Effector memory CD4-positive, alpha-beta T cell (primary cell): ENCODE data around the gene CHN1.

Experiments used
- DNase-seq, 3 donors: peaks; one replicate each; pipeline ENCODE4 v3.0.0-alpha.2; 2020
- H3K27ac ChIP-seq: 2 replicates; pipeline ENCODE4 v1.7.0; 2013; ENCODE audit warnings: mild to moderate bottlenecking, low read length, moderate library complexity; ENCODE audit not compliant: insufficient read depth, poor library complexity, severe bottlenecking
- H3K27me3 ChIP-seq: replicated peaks from 2 replicates; pipeline ENCODE4 v1.7.0; 2013; ENCODE audit warnings: mild to moderate bottlenecking, low read length; ENCODE audit not compliant: insufficient read depth, control insufficient read depth, poor library complexity, severe bottlenecking
- H3K36me3 ChIP-seq: 2 replicates; pipeline ENCODE4 v1.7.0; 2013; ENCODE audit warnings: mild to moderate bottlenecking, low read length, moderate library complexity; ENCODE audit not compliant: control insufficient read depth, insufficient read depth
- H3K4me1 ChIP-seq: 2 replicates; pipeline ENCODE4 v1.7.0; 2013; ENCODE audit warnings: low read length, mild to moderate bottlenecking; ENCODE audit not compliant: control insufficient read depth, insufficient read depth, poor library complexity, severe bottlenecking
- H3K4me3 ChIP-seq: 2 replicates; pipeline ENCODE4 v1.7.0; 2013; ENCODE audit warnings: low read length, low read depth, mild to moderate bottlenecking; ENCODE audit not compliant: insufficient read depth, poor library complexity, severe bottlenecking
- H3K9me3 ChIP-seq: 2 replicates; pipeline ENCODE4 v1.7.0; 2013; ENCODE audit warnings: mild to moderate bottlenecking, low read length, moderate library complexity; ENCODE audit not compliant: control insufficient read depth

Gene CHN1

GRCh38 chr2:174945601-174946260 is 59.5 kb downstream of the CHN1 start:
- Histone ChIP-seq H3K4me1 (no peaks in the 10 kb centered on the region), H3K27ac (no peak overlapping the region), H3K36me3 (no peaks in the 10 kb centered on the region), H3K9me3 (no peaks in the 10 kb centered on the region), H3K27me3 (no peaks in the 10 kb centered on the region), H3K4me3 (no peak overlapping the region)
- DNase-seq = no peak

- no peak for DNase-seq
- Histone ChIP-seq H3K27me3 (no peaks in the 10 kb centered on the region), H3K9me3 (no peaks in the 10 kb centered on the region), H3K27ac (no peak overlapping the region), H3K4me3 (no peak overlapping the region), H3K4me1 (no peaks in the 10 kb centered on the region), H3K36me3 (no peaks in the 10 kb centered on the region)
Observed at GRCh38 chr2:174939046-174939445, 66.1 kb downstream of the CHN1 start.

GRCh38 chr2:174931724-174932123 is 73.5 kb downstream of the CHN1 start:
- Histone ChIP-seq H3K4me3 (no peak overlapping the region), H3K36me3 (no peaks in the 10 kb centered on the region), H3K4me1 (no peaks in the 10 kb centered on the region), H3K27ac (no peak overlapping the region), H3K9me3 (no peaks in the 10 kb centered on the region), H3K27me3 (no peaks in the 10 kb centered on the region)
- no peak for DNase-seq

GRCh38 chr2:174929786-174930185 is 75.4 kb downstream of the CHN1 start:
- Histone ChIP-seq H3K27ac (no peak overlapping the region), H3K36me3 (no peaks in the 10 kb centered on the region), H3K9me3 (no peaks in the 10 kb centered on the region), H3K27me3 (no peaks in the 10 kb centered on the region), H3K4me1 (no peaks in the 10 kb centered on the region), H3K4me3 (no peak overlapping the region)
- no peak for DNase-seq

- no peaks in the 10 kb centered on the region for H3K27me3 ChIP-seq
- H3K4me1 ChIP-seq = no peaks in the 10 kb centered on the region
- H3K4me3 ChIP-seq = no peak overlapping the region
- no peak for DNase-seq
- no peaks in the 10 kb centered on the region for H3K9me3 ChIP-seq
- H3K27ac ChIP-seq = no peak overlapping the region
- no peaks in the 10 kb centered on the region for H3K36me3 ChIP-seq
Observed at GRCh38 chr2:174925046-174925784, 80.0 kb downstream of the CHN1 start.

GRCh38 chr2:174924061-174924693 is 81.0 kb downstream of the CHN1 start:
- H3K9me3 ChIP-seq = no peaks in the 10 kb centered on the region
- no peak overlapping the region for H3K4me3 ChIP-seq
- H3K4me1 ChIP-seq = no peaks in the 10 kb centered on the region
- H3K27me3 ChIP-seq = no peaks in the 10 kb centered on the region
- no peak overlapping the region for H3K27ac ChIP-seq
- H3K36me3 ChIP-seq = no peaks in the 10 kb centered on the region
- DNase-seq = no peak

- no peaks in the 10 kb centered on the region for H3K27me3 ChIP-seq
- no peaks in the 10 kb centered on the region for H3K9me3 ChIP-seq
- no peak overlapping the region for H3K4me3 ChIP-seq
- no peaks in the 10 kb centered on the region for H3K4me1 ChIP-seq
- DNase-seq = no peak
- no peaks in the 10 kb centered on the region for H3K36me3 ChIP-seq
- H3K27ac ChIP-seq = no peak overlapping the region
Observed at GRCh38 chr2:174919947-174920595, 85.1 kb downstream of the CHN1 start.

GRCh38 chr2:174918886-174919526 is 86.2 kb downstream of the CHN1 start:
- H3K36me3 ChIP-seq = no peaks in the 10 kb centered on the region
- H3K9me3 ChIP-seq = no peaks in the 10 kb centered on the region
- no peak overlapping the region for H3K4me3 ChIP-seq
- no peak overlapping the region for H3K27ac ChIP-seq
- no peak for DNase-seq
- H3K4me1 ChIP-seq = no peaks in the 10 kb centered on the region
- H3K27me3 ChIP-seq = no peaks in the 10 kb centered on the region

- H3K27ac ChIP-seq = no peak overlapping the region
- no peaks in the 10 kb centered on the region for H3K36me3 ChIP-seq
- no peak overlapping the region for H3K4me3 ChIP-seq
- DNase-seq = no peak
- no peaks in the 10 kb centered on the region for H3K27me3 ChIP-seq
- H3K9me3 ChIP-seq = no peaks in the 10 kb centered on the region
- no peaks in the 10 kb centered on the region for H3K4me1 ChIP-seq
Observed at GRCh38 chr2:174916270-174916930, 88.8 kb downstream of the CHN1 start.
